Mucosa of rectum (tissue), 2 donors: ENCODE data around the gene MAPK1IP1L.
A peak's percentile ranks its signal among the peaks of the same experiment; 100 is the strongest.

Experiments used
- H3K27ac ChIP-seq, 2 donors: one replicate each; pipeline ENCODE4 v1.7.0; 2013; ENCODE audit warnings: inconsistent platforms in 2 of 2, low read depth in 2 of 2, low read length in 2 of 2
- H3K27me3 ChIP-seq, 2 donors: one replicate each; pipeline ENCODE4 v1.7.0; 2013; ENCODE audit warnings: low read length in 2 of 2; ENCODE audit not compliant: control insufficient read depth in 2 of 2, insufficient read depth in 2 of 2
- H3K36me3 ChIP-seq, 2 donors: one replicate each; pipeline ENCODE4 v1.7.0; 2013; ENCODE audit warnings: low read length in 2 of 2; ENCODE audit not compliant: control insufficient read depth in 2 of 2, insufficient read depth in 2 of 2
- H3K4me1 ChIP-seq, 2 donors: one replicate each; pipeline ENCODE4 v1.7.0; 2013; ENCODE audit warnings: low read length in 2 of 2, mild to moderate bottlenecking in 1 of 2; ENCODE audit not compliant: control insufficient read depth in 2 of 2, insufficient read depth in 2 of 2
- H3K4me3 ChIP-seq, 2 donors: one replicate each; pipeline ENCODE4 v1.7.0; 2013; ENCODE audit warnings: low read length in 2 of 2
- H3K9ac ChIP-seq, 2 donors: one replicate each; pipeline ENCODE4 v1.7.0; 2013; ENCODE audit warnings: low read length in 2 of 2, low read depth in 1 of 2, mild to moderate bottlenecking in 1 of 2
- H3K9me3 ChIP-seq, 2 donors: one replicate each; pipeline ENCODE4 v1.7.0; 2013; ENCODE audit warnings: low read length in 2 of 2; ENCODE audit not compliant: control insufficient read depth in 2 of 2
- donor health status: healthy.
- donor health status: Normal muscosa, but diverticular disease.

The MAPK1IP1L gene

GRCh38 chr14:55088356-55088755, 36.9 kb downstream of the MAPK1IP1L start:
- Histone ChIP-seq H3K9ac (no peak overlapping the region), H3K4me3 (no peak overlapping the region), H3K27ac (no peak overlapping the region), H3K36me3 (no peaks in the 10 kb centered on the region), H3K27me3 (no peaks in the 10 kb centered on the region), H3K4me1 (peaks cover 18 to 26% of the 10 kb centered on the region in 2 donors), H3K9me3 (no peaks in the 10 kb centered on the region)

GRCh38 chr14:55092341-55092740, 40.9 kb downstream of the MAPK1IP1L start:
- H3K36me3 ChIP-seq = no peaks in the 10 kb centered on the region
- H3K9ac ChIP-seq = peak overlapping the region in 1 of 2 donors; percentile 42
- no peaks in the 10 kb centered on the region for H3K27me3 ChIP-seq
- peak overlapping the region in 1 of 2 donors; percentile 24 for H3K4me3 ChIP-seq
- peaks cover 21 to 26% of the 10 kb centered on the region in 2 donors for H3K4me1 ChIP-seq
- peak overlapping the region; percentile 70 to 85 for H3K27ac ChIP-seq
- H3K9me3 ChIP-seq = no peaks in the 10 kb centered on the region

GRCh38 chr14:55094292-55095157, 43.1 kb downstream of the MAPK1IP1L start:
- Histone ChIP-seq H3K4me1 (peaks cover 23 to 39% of the 10 kb centered on the region in 2 donors), H3K27me3 (no peaks in the 10 kb centered on the region), H3K27ac (no peak overlapping the region), H3K9ac (no peak overlapping the region), H3K36me3 (no peaks in the 10 kb centered on the region), H3K4me3 (no peak overlapping the region), H3K9me3 (no peaks in the 10 kb centered on the region)

GRCh38 chr14:55097881-55098560, 46.6 kb downstream of the MAPK1IP1L start:
- H3K4me1 ChIP-seq = peaks cover 26 to 43% of the 10 kb centered on the region in 2 donors
- no peaks in the 10 kb centered on the region for H3K36me3 ChIP-seq
- peak overlapping the region; percentile 70 to 77 for H3K27ac ChIP-seq
- no peaks in the 10 kb centered on the region for H3K27me3 ChIP-seq
- H3K9me3 ChIP-seq = no peaks in the 10 kb centered on the region
- H3K9ac ChIP-seq = peak overlapping the region in 1 of 2 donors; percentile 37
- H3K4me3 ChIP-seq = peak overlapping the region in 1 of 2 donors; percentile 8

- Histone ChIP-seq H3K36me3 (no peaks in the 10 kb centered on the region), H3K27ac (peak overlapping the region; percentile 70 to 77), H3K9ac (no peak overlapping the region), H3K4me1 (peaks cover 30 to 46% of the 10 kb centered on the region in 2 donors), H3K4me3 (no peak overlapping the region), H3K9me3 (no peaks in the 10 kb centered on the region), H3K27me3 (no peaks in the 10 kb centered on the region)
Observed at GRCh38 chr14:55098561-55098898, 47.1 kb downstream of the MAPK1IP1L start.

- no peaks in the 10 kb centered on the region for H3K27me3 ChIP-seq
- peaks cover 0 to 2% of the 10 kb centered on the region in 2 donors for H3K9me3 ChIP-seq
- no peak overlapping the region for H3K4me3 ChIP-seq
- no peak overlapping the region for H3K9ac ChIP-seq
- H3K27ac ChIP-seq = peak overlapping the region in 1 of 2 donors; percentile 32
- peaks cover 42 to 58% of the 10 kb centered on the region in 2 donors for H3K4me1 ChIP-seq
- H3K36me3 ChIP-seq = no peaks in the 10 kb centered on the region
Observed at GRCh38 chr14:55099756-55100155, 48.3 kb downstream of the MAPK1IP1L start.

GRCh38 chr14:55101698-55102097, 50.3 kb downstream of the MAPK1IP1L start:
- Histone ChIP-seq H3K27ac (peak overlapping the region; percentile 94 to 98), H3K27me3 (no peaks in the 10 kb centered on the region), H3K36me3 (no peaks in the 10 kb centered on the region), H3K9ac (peak overlapping the region; percentile 34 to 65), H3K4me1 (peaks cover 42 to 66% of the 10 kb centered on the region in 2 donors), H3K4me3 (peak overlapping the region in 1 of 2 donors; percentile 13), H3K9me3 (peaks cover 0 to 3% of the 10 kb centered on the region in 2 donors)

GRCh38 chr14:55102141-55102621, 50.7 kb downstream of the MAPK1IP1L start:
- Histone ChIP-seq H3K4me3 (peak overlapping the region; percentile 13 to 54), H3K27me3 (no peaks in the 10 kb centered on the region), H3K4me1 (peaks cover 41 to 66% of the 10 kb centered on the region in 2 donors), H3K36me3 (no peaks in the 10 kb centered on the region), H3K9ac (peak overlapping the region; percentile 65 to 89), H3K9me3 (peaks cover 0 to 3% of the 10 kb centered on the region in 2 donors), H3K27ac (peak overlapping the region; percentile 94 to 98)

- Histone ChIP-seq H3K4me1 (peaks cover 44 to 68% of the 10 kb centered on the region in 2 donors), H3K4me3 (peak overlapping the region; percentile 50 to 54), H3K9ac (peak overlapping the region; percentile 65 to 89), H3K27ac (peak overlapping the region; percentile 94 to 98), H3K9me3 (peaks cover 0 to 3% of the 10 kb centered on the region in 2 donors), H3K36me3 (no peaks in the 10 kb centered on the region), H3K27me3 (no peaks in the 10 kb centered on the region)
Observed at GRCh38 chr14:55103005-55103640, 51.7 kb downstream of the MAPK1IP1L start.
